H1 (cell line): Measurements from ENCODE around the gene ABCB10. TPM values are rescaled to one million over a fixed set of nuclear protein-coding genes. Genes with fewer than 3 reads are reported as not detected.

Source experiments
- CTCF ChIA-PET: fragments of 300-600 bp; sonication (Branson Sonifier 250); formaldehyde crosslinking; loops from one replicate; lab custom pipeline; 2021; ENCODE audit not compliant: partially characterized antibody; lab: Charles Lee
- POLR2A ChIA-PET: fragments of 300-600 bp; sonication (Branson Sonifier 250); formaldehyde crosslinking; loops from one replicate; lab custom pipeline; 2021; ENCODE audit warnings: inconsistent platforms; ENCODE audit not compliant: partially characterized antibody; lab: Charles Lee
- DNase-seq, 2 experiments: peaks; one replicate each; pipeline versions ENCODE4 v3.0.0 to v3.0.0-alpha.2; 2010 to 2022; ENCODE audit warnings: low spot score in 2 of 2, low read depth in 1 of 2, mixed read lengths in 1 of 2
- FAIRE-seq: peaks from 2 replicates; lab custom pipeline; 2011; peaks lifted over from hg19 to GRCh38; lab: Jason Lieb, UNC
- H2AFZ ChIP-seq: 2 replicates; pipeline ENCODE4 v1.8.1; 2012; ENCODE audit warnings: low read length, inconsistent platforms
- H2AK5ac ChIP-seq: 2 replicates; pipeline ENCODE4 v1.6.1; 2013; ENCODE audit warnings: low read depth, low read length
- H2BK120ac ChIP-seq: replicated peaks from 2 replicates; pipeline ENCODE3; 2013; ENCODE audit warnings: low read depth, low read length, inconsistent platforms
- H2BK12ac ChIP-seq: 2 replicates; pipeline ENCODE4 v1.6.1; 2013; ENCODE audit warnings: low read depth, low read length
- H2BK15ac ChIP-seq: 2 replicates; pipeline ENCODE4 v1.6.1; 2013; ENCODE audit warnings: low read length
- H2BK20ac ChIP-seq: 2 replicates; pipeline ENCODE4 v1.6.1; 2013; ENCODE audit warnings: low read length
- H2BK5ac ChIP-seq: 2 replicates; pipeline ENCODE4 v1.6.1; 2013; ENCODE audit warnings: low read depth, low read length
- H3K14ac ChIP-seq: 2 replicates; pipeline ENCODE4 v1.6.1; 2013; ENCODE audit warnings: inconsistent platforms; ENCODE audit not compliant: insufficient read length
- H3K18ac ChIP-seq: 2 replicates; pipeline ENCODE4 v1.6.1; 2013; ENCODE audit warnings: low read length; ENCODE audit errors: extremely low read depth
- H3K23ac ChIP-seq: 2 replicates; pipeline ENCODE4 v1.6.1; 2013; ENCODE audit warnings: inconsistent platforms; ENCODE audit not compliant: insufficient read length
- H3K23me2 ChIP-seq: 2 replicates; pipeline ENCODE4 v1.6.1; 2013; ENCODE audit warnings: low read depth, low read length
- H3K27ac ChIP-seq: 2 replicates; pipeline ENCODE4 v1.6.1; 2011; ENCODE audit warnings: low read depth, low read length, inconsistent platforms
- H3K27me3 ChIP-seq, 4 experiments: replicated peaks in 1 of 4; 1 replicate in 1 of 4; 2 replicates in 3 of 4; pipeline versions ENCODE4 v1.6.1 to v1.8.1; 2011 to 2013; ENCODE audit warnings: low read length in 3 of 4, mild to moderate bottlenecking in 3 of 4, inconsistent platforms in 2 of 4, mixed read lengths in 2 of 4, moderate library complexity in 1 of 4; ENCODE audit not compliant: control insufficient read depth in 3 of 4, insufficient read depth in 3 of 4; ENCODE audit errors: extremely low read depth in 1 of 4
- H3K36me3 ChIP-seq, 4 experiments: 2 replicates each; pipeline versions ENCODE4 v1.6.1 to v1.8.1; 2011 to 2013; ENCODE audit warnings: mild to moderate bottlenecking in 4 of 4, low read length in 3 of 4, moderate library complexity in 2 of 4, control low read depth in 1 of 4, inconsistent platforms in 1 of 4; ENCODE audit not compliant: insufficient read depth in 4 of 4, control insufficient read depth in 2 of 4
- H3K4ac ChIP-seq: replicated peaks from 2 replicates; pipeline ENCODE3; 2013; ENCODE audit warnings: low read length, low read depth, mixed read lengths, inconsistent platforms; ENCODE audit not compliant: insufficient read length
- H3K4me1 ChIP-seq, 4 experiments: replicated peaks in 1 of 4; 1 replicate in 1 of 4; 2 replicates in 3 of 4; pipeline versions ENCODE4 v1.6.1 to v1.8.1; 2011 to 2013; ENCODE audit warnings: low read length in 3 of 4, inconsistent platforms in 2 of 4, mixed read lengths in 1 of 4; ENCODE audit not compliant: insufficient read depth in 4 of 4, control insufficient read depth in 3 of 4
- H3K4me2 ChIP-seq, 2 experiments: 2 replicates each; pipeline versions ENCODE4 v1.6.1 to v1.8.1; 2011 to 2013; ENCODE audit warnings: low read depth in 2 of 2, low read length in 2 of 2, control low read depth in 1 of 2, inconsistent platforms in 1 of 2, mild to moderate bottlenecking in 1 of 2; ENCODE audit not compliant: insufficient read depth in 1 of 2
- H3K4me3 ChIP-seq, 4 experiments: fragments of 200-600, 300-600 bp in 1 of 4; sonication (generic), shearing (Covaris generic), sonication (Bioruptor Twin) in 1 of 4; 2 replicates each; pipeline versions ENCODE4 v1.5.1 to v1.8.1; 2011 to 2016; ENCODE audit warnings: low read length in 4 of 4, low read depth in 3 of 4, control low read depth in 2 of 4, inconsistent platforms in 2 of 4, mild to moderate bottlenecking in 2 of 4, mixed read lengths in 1 of 4, moderate library complexity in 1 of 4; ENCODE audit not compliant: insufficient read depth in 2 of 4; ENCODE audit errors: extremely low read depth in 1 of 4
- H3K56ac ChIP-seq: replicated peaks from 2 replicates; pipeline ENCODE3; 2013; ENCODE audit warnings: low read depth, mild to moderate bottlenecking, mixed read lengths, low read length, inconsistent platforms; ENCODE audit not compliant: insufficient read length
- H3K79me1 ChIP-seq: 2 replicates; pipeline ENCODE4 v1.6.1; 2013; ENCODE audit warnings: low read depth, low read length, control low read depth
- H3K79me2 ChIP-seq, 2 experiments: 2 replicates each; pipeline versions ENCODE4 v1.6.1 to v1.8.1; 2012 to 2013; ENCODE audit warnings: low read length in 2 of 2, mild to moderate bottlenecking in 2 of 2, inconsistent platforms in 1 of 2; ENCODE audit not compliant: insufficient read depth in 2 of 2, control insufficient read depth in 1 of 2
- H3K9ac ChIP-seq, 4 experiments: replicated peaks in 1 of 4; 1 replicate in 1 of 4; 2 replicates in 3 of 4; pipeline versions ENCODE4 v1.6.1 to v1.8.1; 2011 to 2013; ENCODE audit warnings: low read depth in 3 of 4, low read length in 3 of 4, control low read depth in 2 of 4, mild to moderate bottlenecking in 2 of 4, moderate library complexity in 2 of 4, inconsistent platforms in 1 of 4; ENCODE audit errors: extremely low read depth in 1 of 4
- H3K9me3 ChIP-seq, 2 experiments: 2 replicates each; pipeline versions ENCODE4 v1.6.1 to v1.8.1; 2012 to 2013; ENCODE audit warnings: mild to moderate bottlenecking in 2 of 2, moderate library complexity in 2 of 2, control low read depth in 1 of 2, inconsistent platforms in 1 of 2, low read depth in 1 of 2, low read length in 1 of 2, mixed read lengths in 1 of 2; ENCODE audit not compliant: insufficient read depth in 2 of 2
- H4K20me1 ChIP-seq, 2 experiments: replicated peaks in 1 of 2; 2 replicates each; pipeline versions ENCODE3 to v1.8.1; 2011 to 2013; ENCODE audit warnings: inconsistent platforms in 2 of 2, low read length in 2 of 2, mild to moderate bottlenecking in 1 of 2; ENCODE audit not compliant: insufficient read depth in 2 of 2, control insufficient read depth in 1 of 2
- H4K5ac ChIP-seq: 2 replicates; pipeline ENCODE4 v1.6.1; 2013; ENCODE audit warnings: low read length, low read depth, mixed read lengths, inconsistent platforms; ENCODE audit not compliant: insufficient read length
- H4K8ac ChIP-seq: 2 replicates; pipeline ENCODE4 v1.8.0; 2013; ENCODE audit warnings: mild to moderate bottlenecking, moderate library complexity, low read length, inconsistent platforms; ENCODE audit not compliant: insufficient read depth; ENCODE audit errors: extremely low read depth
- H4K91ac ChIP-seq: replicated peaks from 2 replicates; pipeline ENCODE3; 2013; ENCODE audit warnings: low read length, mixed read lengths, inconsistent platforms; ENCODE audit not compliant: insufficient read length
- CHD2 ChIP-seq: IDR thresholded peaks from 2 replicates; pipeline ENCODE4 v1.6.1; 2012; ENCODE audit warnings: low read length, improper control_type of control experiment
- E2F6 ChIP-seq: IDR thresholded peaks from 2 replicates; pipeline ENCODE4 v1.6.1; 2012; ENCODE audit warnings: inconsistent platforms
- EZH2 ChIP-seq: fragments of 200-600 bp; sonication (generic); IDR thresholded peaks from 2 replicates; pipeline ENCODE4 v1.7.1; 2012; ENCODE audit warnings: low read depth, mild to moderate bottlenecking, moderate library complexity, low read length, inconsistent platforms; ENCODE audit not compliant: severe bottlenecking
- GABPA ChIP-seq: IDR thresholded peaks from 2 replicates; pipeline ENCODE4 v1.6.1; 2011; ENCODE audit warnings: mild to moderate bottlenecking, low read length, moderate library complexity, borderline replicate concordance; ENCODE audit not compliant: insufficient read depth
- JUND ChIP-seq: IDR thresholded peaks from 2 replicates; pipeline ENCODE4 v1.6.1; 2011; ENCODE audit warnings: mild to moderate bottlenecking, improper control_type of control experiment, low read length
- KDM4A ChIP-seq: IDR thresholded peaks from one replicate; pipeline ENCODE4 v1.7.1; 2012; ENCODE audit warnings: low read depth, mild to moderate bottlenecking, moderate library complexity, low read length, inconsistent platforms; ENCODE audit not compliant: severe bottlenecking
- KDM5A ChIP-seq: fragments of 200-600 bp; IDR thresholded peaks from 2 replicates; pipeline ENCODE4 v1.7.1; 2012; ENCODE audit warnings: mild to moderate bottlenecking, low read length, inconsistent platforms, mixed read lengths
- RBBP5 ChIP-seq: IDR thresholded peaks from 2 replicates; pipeline ENCODE4 v1.7.1; 2012; ENCODE audit warnings: low read depth, mild to moderate bottlenecking, inconsistent platforms, low read length, moderate library complexity, borderline replicate concordance
- RNF2 ChIP-seq: fragments of 200-900, 300-1000 bp; sonication (generic); IDR thresholded peaks from 2 replicates; pipeline ENCODE4 v1.7.1; 2016; ENCODE audit warnings: borderline replicate concordance, low read depth, mild to moderate bottlenecking, antibody characterized with exemption, low read length; ENCODE audit not compliant: poor library complexity, severe bottlenecking; ENCODE audit errors: missing control alignments
- SIN3A ChIP-seq, 2 experiments: IDR thresholded peaks in 1 of 2; conservative IDR thresholded peaks in 1 of 2; 2 replicates each; pipeline ENCODE4 v1.6.1; 2011 to 2012; ENCODE audit warnings: low read length in 2 of 2, improper control_type of control experiment in 1 of 2, low read depth in 1 of 2, mild to moderate bottlenecking in 1 of 2
- SP2 ChIP-seq: IDR thresholded peaks from 2 replicates; pipeline ENCODE4 v1.6.1; 2012; ENCODE audit warnings: mild to moderate bottlenecking, low read length, inconsistent platforms
- SUZ12 ChIP-seq: fragments of 200-600 bp; sonication (generic); IDR thresholded peaks from 2 replicates; pipeline ENCODE4 v1.6.1; 2012; ENCODE audit warnings: mild to moderate bottlenecking, inconsistent platforms, low read length, moderate library complexity, mixed read lengths
- WGBS, 2 experiments: shearing (Covaris generic) in 1 of 2; methylation state at CpG; one replicate each; pipeline versions ENCODE4 v1.1.6 to v1.1.7; 2013 to 2015; ENCODE audit warnings: low lambda C conversion rate in 2 of 2, mixed read lengths in 2 of 2, inconsistent platforms in 1 of 2, low coverage in 1 of 2, missing lambda C conversion rate in 1 of 2; ENCODE audit not compliant: insufficient replicate concordance in 2 of 2, insufficient coverage in 1 of 2, insufficient read length in 1 of 2; ENCODE audit errors: extremely low coverage in 1 of 2, missing lambda C conversion rate in 1 of 2; 5-methylcytosine and 5-hydroxymethylcytosine counted together
- polyA plus RNA-seq, 7 experiments: library from polyadenylated mRNA; depleted of rRNA in 3 of 7; stranded (reverse) in 5 of 7; unstranded in 2 of 7; fragments of >200 nt in 5 of 7; fragments of 200-250 nt in 2 of 7; gene quantifications; 1 replicate in 5 of 7; 2 replicates in 1 of 7; 4 replicates in 1 of 7; pipeline versions ENCODE4 v1.2.1 to v1.2.3, GENCODE V29; 2011 to 2013; ENCODE audit warnings: missing spikeins in 2 of 7, mixed read lengths in 2 of 7
- total RNA-seq: library from RNA; stranded (reverse); fragmentation: NEBNext Ultra II Directional; extraction: Animal tissue kit (Norgen Biotek cat#: 25700); gene quantifications from 2 replicates; pipeline ENCODE4 v1.2.1, GENCODE V29; 2021

Gene ABCB10
- total and polyA plus RNA-seq, 2 of the 8 experiments (the other 6 are each of a cell fraction or from before 2014, with no cell fraction given) = 3.6 to 11.9 TPM

- no peak overlapping the region for H3K4ac ChIP-seq
- H3K27ac ChIP-seq = no peak overlapping the region
- no peaks in the 10 kb centered on the region; the same call in 1 of the 2 replicates for H3K79me1 ChIP-seq
- no peak overlapping the region for H4K91ac ChIP-seq
- no peaks in the 10 kb centered on the region for H3K79me2 ChIP-seq
- H3K23me2 ChIP-seq = no peaks in the 10 kb centered on the region
- no peak for FAIRE-seq
- H3K9me3 ChIP-seq = no peaks in the 10 kb centered on the region
- peaks cover 0 to 2% of the 10 kb centered on the region in 2 experiments for H4K20me1 ChIP-seq
- H2AK5ac ChIP-seq = no peak overlapping the region
- POLR2A ChIA-PET = interaction anchor here (0.9 kb wide), 1 partner anchor 9 kb away, joined by 3 read pairs; no protein-coding TSS in a partner anchor
- no peak overlapping the region for H4K5ac ChIP-seq
- no peak overlapping the region for H3K23ac ChIP-seq
- no peak overlapping the region for H3K4me3 ChIP-seq
- no peak overlapping the region for H3K56ac ChIP-seq
- no peak overlapping the region for H2BK12ac ChIP-seq
- no peak overlapping the region for H2AFZ ChIP-seq
- no peak overlapping the region for H3K9ac ChIP-seq
- H2BK20ac ChIP-seq = no peak overlapping the region
- 88% methylated on average over 6 of the region's 7 CpGs; no CpG with 5 or more reads in 1 of the 2 experiments for WGBS, 2 experiments
- no peak overlapping the region for H3K14ac ChIP-seq
- H4K8ac ChIP-seq = no peak overlapping the region
- CTCF ChIA-PET = interaction anchor here (1.0 to 1.8 kb wide), 3 partner anchors 14 to 320 kb away, joined by 3 to 4 read pairs (median 4); no protein-coding TSS in a partner anchor
- peaks cover 0 to 11% (median 3%) of the 10 kb centered on the region in 4 experiments; a peak in 3 of 8 replicates for H3K36me3 ChIP-seq
- no peak overlapping the region for H3K4me2 ChIP-seq
- no peak overlapping the region for H2BK15ac ChIP-seq
- DNase-seq = no peak
- H3K27me3 ChIP-seq = no peaks in the 10 kb centered on the region
- H3K4me1 ChIP-seq = no peaks in the 10 kb centered on the region
- no peak overlapping the region for H2BK120ac ChIP-seq
- H2BK5ac ChIP-seq = no peak overlapping the region
- H3K18ac ChIP-seq = no peak overlapping the region
- TF ChIP-seq SP2 = no peak
- TF ChIP-seq EZH2 = no peak
- no peak for TF ChIP-seq RNF2
- no peak for TF ChIP-seq RBBP5
- TF ChIP-seq GABPA = no peak
- no peak for TF ChIP-seq JUND
- TF ChIP-seq KDM5A = no peak
- no peak for TF ChIP-seq CHD2
- no peak for TF ChIP-seq KDM4A
- no peak for TF ChIP-seq SUZ12
- TF ChIP-seq SIN3A (conservative IDR thresholded peaks at IDR 0.05 in 1 of 2, IDR thresholded peaks at IDR 0.05 in 1 of 2; ENCODE audit: low read depth in 1 of 2, low read length in 2 of 2) = no peak
- no peak for TF ChIP-seq E2F6
These were observed 28.9 kb downstream of the ABCB10 start for GRCh38 chr1:229529639-229530038.
